HepG2 (cell line): ENCODE data around the gene IQSEC1. TPM values are rescaled to one million over a fixed set of nuclear protein-coding genes. Genes with fewer than 3 reads are reported as not detected.

ENCODE experiments used
- ATAC-seq: fragments of 200-7000 bp; cut with Tn5 transposase; 3 replicates; pipeline ENCODE4 v1.9.1; 2020; ENCODE audit warnings: mild to moderate bottlenecking, moderate library complexity
- BruUV-seq: library from RNA; stranded (reverse); fragments of 400-500 nt; replicated peaks from 2 replicates; lab custom pipeline; 2021; lab: Mats Ljungman, UMichigan
- CTCF ChIA-PET: fragments of 300-600 bp; formaldehyde crosslinking; extraction: SDS; loops from one replicate; lab custom pipeline; 2021; ENCODE audit warnings: low total read pairs, inconsistent platforms, low intra/inter-chr PET ratio; lab: Yijun Ruan, JAX
- POLR2A ChIA-PET: fragments of 350-600 bp; sonication (Branson Sonifier 250); formaldehyde crosslinking; loops from one replicate; lab custom pipeline; 2020; ENCODE audit warnings: antibody characterized with exemption, inconsistent platforms; lab: Yijun Ruan, JAX
- DNase-seq: peaks from one replicate; pipeline ENCODE4 v3.0.0-alpha.2; 2015; ENCODE audit warnings: low spot score
- FAIRE-seq: peaks from 3 replicates; lab custom pipeline; 2011; peaks lifted over from hg19 to GRCh38; lab: Jason Lieb, UNC
- H2AFZ ChIP-seq: one replicate; pipeline ENCODE4 v1.6.1; 2011; ENCODE audit warnings: low read length, inconsistent platforms
- H3K27ac ChIP-seq: fragments of 300-600 bp; 3 replicates; pipeline ENCODE4 v1.8.0; 2011; ENCODE audit warnings: mixed run types, mild to moderate bottlenecking, mixed read lengths, low read length, inconsistent platforms; ENCODE audit not compliant: insufficient read depth; ENCODE audit errors: extremely low read length
- H3K27me3 ChIP-seq, 2 experiments: fragments of 200-600 bp in 1 of 2; 2 replicates in 1 of 2; 3 replicates in 1 of 2; pipeline versions ENCODE4 v1.6.0 to v1.8.0; 2011; ENCODE audit warnings: low read length in 2 of 2, mild to moderate bottlenecking in 2 of 2, moderate library complexity in 2 of 2, inconsistent platforms in 1 of 2; ENCODE audit not compliant: insufficient read depth in 2 of 2, control insufficient read depth in 1 of 2
- H3K36me3 ChIP-seq, 2 experiments: fragments of 200-600 bp in 1 of 2; replicated peaks in 1 of 2; 2 replicates in 1 of 2; 3 replicates in 1 of 2; pipeline versions ENCODE4 v1.5.1 to v1.8.0; 2011; ENCODE audit warnings: low read length in 2 of 2, inconsistent platforms in 1 of 2; ENCODE audit not compliant: insufficient read depth in 2 of 2, control insufficient read depth in 1 of 2
- H3K4me1 ChIP-seq: 2 replicates; pipeline ENCODE4 v1.5.1; 2012; ENCODE audit warnings: low read length, inconsistent platforms; ENCODE audit not compliant: insufficient read depth
- H3K4me2 ChIP-seq: 2 replicates; pipeline ENCODE4 v1.6.0; 2011; ENCODE audit warnings: low read depth, low read length, inconsistent platforms
- H3K4me3 ChIP-seq, 3 experiments: fragments of 200-600 bp in 1 of 3; sonication (generic), shearing (Covaris generic) in 1 of 3; replicated peaks in 1 of 3; 2 replicates each; pipeline ENCODE4 v1.5.1; 2011 to 2016; ENCODE audit warnings: low read length in 3 of 3, inconsistent platforms in 2 of 3, low read depth in 2 of 3, mild to moderate bottlenecking in 2 of 3, control low read depth in 1 of 3, mixed read lengths in 1 of 3; ENCODE audit not compliant: insufficient read depth in 1 of 3
- H3K79me2 ChIP-seq: one replicate; pipeline ENCODE4 v1.6.1; 2011; ENCODE audit warnings: low read length, inconsistent platforms; ENCODE audit not compliant: insufficient read depth
- H3K9ac ChIP-seq: 2 replicates; pipeline ENCODE4 v1.6.0; 2011; ENCODE audit warnings: mild to moderate bottlenecking, low read depth, low read length, inconsistent platforms; ENCODE audit not compliant: insufficient read depth
- H3K9me3 ChIP-seq: 2 replicates; pipeline ENCODE4 v1.5.1; 2012; ENCODE audit warnings: mild to moderate bottlenecking, low read length
- H4K20me1 ChIP-seq: 2 replicates; pipeline ENCODE4 v1.6.0; 2011; ENCODE audit warnings: inconsistent platforms, mild to moderate bottlenecking, low read length, moderate library complexity; ENCODE audit not compliant: insufficient read depth
- CBX2 ChIP-seq, 2 experiments: fragments of 200-600 bp in 1 of 2; sonication (generic); formaldehyde crosslinking in 1 of 2; IDR thresholded peaks; 2 replicates each; pipeline versions ENCODE4 v1.7.0 to v1.8.1; 2018 to 2022; ENCODE audit warnings: low read depth in 2 of 2, low read length in 1 of 2, mild to moderate bottlenecking in 1 of 2, missing genetic modification reagents in 1 of 2
- CCAR2 ChIP-seq: fragments of 200-400 bp; formaldehyde crosslinking; optimal IDR thresholded peaks from 2 replicates; pipeline ENCODE3; 2018; ENCODE audit warnings: low read depth, mild to moderate bottlenecking, low read length, moderate library complexity
- DRAP1 ChIP-seq: IDR thresholded peaks from 2 replicates; pipeline ENCODE4 v1.6.1; 2016; ENCODE audit warnings: missing genetic modification reagents, missing compliant biosample characterization
- MTA1 ChIP-seq: sonication (generic); formaldehyde crosslinking; IDR thresholded peaks from 2 replicates; pipeline ENCODE4 v1.4.0; 2020; ENCODE audit warnings: missing genetic modification reagents, mild to moderate bottlenecking, borderline replicate concordance
- NKX3-1 ChIP-seq: sonication (generic); formaldehyde crosslinking; IDR thresholded peaks from 2 replicates; pipeline ENCODE4 v1.5.0; 2020; ENCODE audit warnings: missing genetic modification reagents
- NONO ChIP-seq, 2 experiments: fragments of 450-650 bp in 1 of 2; sonication (generic) in 1 of 2; formaldehyde crosslinking in 1 of 2; IDR thresholded peaks in 1 of 2; conservative IDR thresholded peaks in 1 of 2; 2 replicates each; pipeline versions ENCODE4 v1.6.1 to v1.8.0; 2017 to 2022; ENCODE audit warnings: mild to moderate bottlenecking in 1 of 2, missing genetic modification reagents in 1 of 2, moderate library complexity in 1 of 2
- POLR2AphosphoS2 ChIP-seq: IDR thresholded peaks from 2 replicates; pipeline ENCODE4 v1.6.1; 2011; ENCODE audit warnings: low read depth, low read length, improper control_type of control experiment
- RNF2 ChIP-seq: fragments of 450-650 bp; conservative IDR thresholded peaks from 2 replicates; pipeline ENCODE4 v1.6.1; 2016; ENCODE audit warnings: low read depth
- TP53 ChIP-seq: sonication (generic); formaldehyde crosslinking; conservative IDR thresholded peaks from 2 replicates; pipeline ENCODE4 v1.4.0; 2020; ENCODE audit warnings: missing genetic modification reagents
- ZBTB7B ChIP-seq: sonication (generic); formaldehyde crosslinking; IDR thresholded peaks from 2 replicates; pipeline ENCODE4 v1.4.0; 2020; ENCODE audit warnings: missing genetic modification reagents
- ZNF550 ChIP-seq: sonication (generic); formaldehyde crosslinking; IDR thresholded peaks from 2 replicates; pipeline ENCODE4 v1.4.0; 2020; ENCODE audit warnings: mild to moderate bottlenecking, missing genetic modification reagents, borderline replicate concordance
- WGBS: methylation state at CpG from one replicate; pipeline ENCODE4 v1.1.6; 2017; ENCODE audit warnings: low lambda C conversion rate; 5-methylcytosine and 5-hydroxymethylcytosine counted together
- in situ Hi-C: cut with HindIII; loops from 2 replicates; pipeline ENCODE4 v1.10.0; 2017; ENCODE audit warnings: low pct_unique_long_range_greater_than_20kb; ENCODE audit not compliant: extremely low pct_ligation_motif_present
- intact Hi-C: fragments of 100-400 bp; cut with micrococcal nuclease; formaldehyde crosslinking; loops from one replicate; pipeline ENCODE4 v1.10.0; 2022; ENCODE audit not compliant: unreplicated experiment
- polyA plus RNA-seq, 8 experiments: library from polyadenylated mRNA; depleted of rRNA in 3 of 8; stranded (reverse) in 7 of 8; unstranded in 1 of 8; fragments of >200 nt; fragmentation: Illumina TruSeq in 4 of 8; extraction: Trizol in 4 of 8; gene quantifications; 2 replicates each; pipeline versions ENCODE4 v1.2.1 to v1.2.3, GENCODE V29; 2011 to 2016; ENCODE audit warnings: low read depth in 4 of 8, missing spikeins in 1 of 8, mixed read lengths in 1 of 8; ENCODE audit not compliant: insufficient read depth in 1 of 8
- total RNA-seq, 5 experiments: library from RNA; depleted of rRNA; stranded (reverse); fragments of >200 nt; fragmentation: Illumina TruSeq; extraction: Trizol; gene quantifications; 2 replicates each; pipeline ENCODE4 v1.2.3, GENCODE V29; 2016; ENCODE audit warnings: low read depth in 1 of 5
- TF ChIP-seq, protein P1 (sequence below): IDR thresholded peaks from 2 replicates; pipeline ENCODE4 v1.6.1; 2016; ENCODE audit warnings: missing compliant biosample characterization, missing genetic modification reagents, borderline replicate concordance
- TF ChIP-seq, protein P2 (sequence below): sonication (generic); formaldehyde crosslinking; IDR thresholded peaks from 2 replicates; pipeline ENCODE4 v1.5.0; 2020; ENCODE audit warnings: missing genetic modification reagents
- TF ChIP-seq, protein P3 (sequence below), 2 experiments: sonication (generic) in 1 of 2; formaldehyde crosslinking in 1 of 2; IDR thresholded peaks; 2 replicates each; pipeline versions ENCODE4 v1.4.0 to v1.6.1; 2018 to 2020; ENCODE audit warnings: missing genetic modification reagents in 2 of 2, borderline replicate concordance in 1 of 2, low read depth in 1 of 2, mild to moderate bottlenecking in 1 of 2, missing biosample characterization in 1 of 2

The IQSEC1 gene
- total and polyA plus RNA-seq, 2 of the 13 experiments (the other 11 are each of a cell fraction or from before 2014, with no cell fraction given): 17.4 to 20.2 TPM

GRCh38 chr3:13103416-13104058 is 30.3 kb upstream of the IQSEC1 start:
- no peak overlapping the region for H3K4me3 ChIP-seq
- TF ChIP-seq, protein P1, sequence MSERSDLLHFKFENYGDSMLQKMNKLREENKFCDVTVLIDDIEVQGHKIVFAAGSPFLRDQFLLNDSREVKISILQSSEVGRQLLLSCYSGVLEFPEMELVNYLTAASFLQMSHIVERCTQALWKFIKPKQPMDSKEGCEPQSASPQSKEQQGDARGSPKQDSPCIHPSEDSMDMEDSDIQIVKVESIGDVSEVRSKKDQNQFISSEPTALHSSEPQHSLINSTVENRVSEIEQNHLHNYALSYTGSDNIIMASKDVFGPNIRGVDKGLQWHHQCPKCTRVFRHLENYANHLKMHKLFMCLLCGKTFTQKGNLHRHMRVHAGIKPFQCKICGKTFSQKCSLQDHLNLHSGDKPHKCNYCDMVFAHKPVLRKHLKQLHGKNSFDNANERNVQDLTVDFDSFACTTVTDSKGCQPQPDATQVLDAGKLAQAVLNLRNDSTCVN (CRISPR knock-in tag): no peak
- TF ChIP-seq POLR2AphosphoS2 (no peak), TP53 (no peak), CCAR2 (no peak), NONO (IDR thresholded peaks at IDR 0.05) (no peak), NONO (CRISPR knock-in tag; conservative IDR thresholded peaks at IDR 0.05) (no peak), CBX2 (IDR thresholded peaks at IDR 0.05; ENCODE audit: low read depth, low read length) (no peak), CBX2 (CRISPR knock-in tag; IDR thresholded peaks at IDR 0.05; ENCODE audit: low read depth) (no peak), RNF2 (no peak), MTA1 (CRISPR knock-in tag) (no peak), NKX3-1 (CRISPR knock-in tag) (no peak), DRAP1 (CRISPR knock-in tag) (no peak), ZNF550 (CRISPR knock-in tag) (no peak), ZBTB7B (CRISPR knock-in tag) (no peak)
- TF ChIP-seq, protein P2, sequence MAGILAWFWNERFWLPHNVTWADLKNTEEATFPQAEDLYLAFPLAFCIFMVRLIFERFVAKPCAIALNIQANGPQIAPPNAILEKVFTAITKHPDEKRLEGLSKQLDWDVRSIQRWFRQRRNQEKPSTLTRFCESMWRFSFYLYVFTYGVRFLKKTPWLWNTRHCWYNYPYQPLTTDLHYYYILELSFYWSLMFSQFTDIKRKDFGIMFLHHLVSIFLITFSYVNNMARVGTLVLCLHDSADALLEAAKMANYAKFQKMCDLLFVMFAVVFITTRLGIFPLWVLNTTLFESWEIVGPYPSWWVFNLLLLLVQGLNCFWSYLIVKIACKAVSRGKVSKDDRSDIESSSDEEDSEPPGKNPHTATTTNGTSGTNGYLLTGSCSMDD (CRISPR knock-in tag): no peak
- TF ChIP-seq, protein P3, sequence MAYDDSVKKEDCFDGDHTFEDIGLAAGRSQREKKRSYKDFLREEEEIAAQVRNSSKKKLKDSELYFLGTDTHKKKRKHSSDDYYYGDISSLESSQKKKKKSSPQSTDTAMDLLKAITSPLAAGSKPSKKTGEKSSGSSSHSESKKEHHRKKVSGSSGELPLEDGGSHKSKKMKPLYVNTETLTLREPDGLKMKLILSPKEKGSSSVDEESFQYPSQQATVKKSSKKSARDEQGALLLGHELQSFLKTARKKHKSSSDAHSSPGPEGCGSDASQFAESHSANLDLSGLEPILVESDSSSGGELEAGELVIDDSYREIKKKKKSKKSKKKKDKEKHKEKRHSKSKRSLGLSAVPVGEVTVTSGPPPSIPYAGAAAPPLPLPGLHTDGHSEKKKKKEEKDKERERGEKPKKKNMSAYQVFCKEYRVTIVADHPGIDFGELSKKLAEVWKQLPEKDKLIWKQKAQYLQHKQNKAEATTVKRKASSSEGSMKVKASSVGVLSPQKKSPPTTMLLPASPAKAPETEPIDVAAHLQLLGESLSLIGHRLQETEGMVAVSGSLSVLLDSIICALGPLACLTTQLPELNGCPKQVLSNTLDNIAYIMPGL (CRISPR knock-in tag; IDR thresholded peaks at IDR 0.05; ENCODE audit: borderline replicate concordance in 1 of 2, low read depth in 1 of 2): no peak
- in situ Hi-C loops: no loop called here
- H3K27ac ChIP-seq: no peak overlapping the region
- 0 out of 5 replicates have a peak, but pooled peaks cover 0 to 1% of the 10 kb centered on the region in 2 experiments for H3K36me3 ChIP-seq
- WGBS: 93% methylated on average over 7 of the region's 13 CpGs
- H3K4me2 ChIP-seq: no peak overlapping the region
- intact Hi-C loops: no loop called here
- BruUV-seq: no TSS peak
- H3K4me1 ChIP-seq: peaks cover 19% of the 10 kb centered on the region
- no peaks in the 10 kb centered on the region for H3K27me3 ChIP-seq
- ATAC-seq (no peak), DNase-seq (no peak), FAIRE-seq (no peak)
- H2AFZ ChIP-seq: no peak overlapping the region
- H4K20me1 ChIP-seq: peaks cover 6% of the 10 kb centered on the region; the same call in 1 of the 2 replicates
- H3K9ac ChIP-seq: no peak overlapping the region
- ChIA-PET CTCF (no interaction called here), POLR2A (no interaction called here)
- no peaks in the 10 kb centered on the region for H3K9me3 ChIP-seq
- H3K79me2 ChIP-seq: no peaks in the 10 kb centered on the region
